Natural killer cell (primary cell): Measurements from ENCODE around the gene ZNF354C. TPM values are rescaled to one million over a fixed set of nuclear protein-coding genes. Genes with fewer than 3 reads are reported as not detected.

Experiments used
- ATAC-seq, 3 donors: fragments of 150-1000 bp in 2 of 3; fragments of 200-7000 bp in 1 of 3; cut with Tn5 transposase; 1 replicate in 1 of 3; 2 replicates in 2 of 3; pipeline ENCODE4 v1.10.0; 2021; ENCODE audit warnings: mild to moderate bottlenecking in 2 of 3, moderate library complexity in 2 of 3
- DNase-seq, 2 donors: peaks; one replicate each; pipeline versions ENCODE4 v3.0.0 to v3.0.0-alpha.2; 2013 to 2021; ENCODE audit warnings: mixed read lengths in 1 of 2
- H3K27ac ChIP-seq: one replicate; pipeline ENCODE4 v1.5.1; 2013; ENCODE audit warnings: mild to moderate bottlenecking, low read length
- H3K27me3 ChIP-seq: one replicate; pipeline ENCODE4 v1.6.1; 2013; ENCODE audit warnings: low read length; ENCODE audit not compliant: control insufficient read depth, insufficient read depth
- H3K36me3 ChIP-seq: one replicate; pipeline ENCODE4 v1.6.1; 2013; ENCODE audit warnings: low read length; ENCODE audit not compliant: control insufficient read depth, insufficient read depth
- H3K4me1 ChIP-seq: one replicate; pipeline ENCODE4 v1.6.1; 2013; ENCODE audit warnings: low read length; ENCODE audit not compliant: control insufficient read depth, insufficient read depth
- H3K4me3 ChIP-seq: one replicate; pipeline ENCODE4 v1.5.1; 2013; ENCODE audit warnings: low read length
- H3K9me3 ChIP-seq: one replicate; pipeline ENCODE4 v1.6.1; 2013; ENCODE audit warnings: low read length; ENCODE audit not compliant: control insufficient read depth, insufficient read depth
- H3K27ac Mint-ChIP-seq, 2 donors: one replicate each; pipeline ENCODE4 v1.8.0; 2022; ENCODE audit warnings: mild to moderate bottlenecking in 2 of 2, mixed read lengths in 2 of 2, moderate library complexity in 1 of 2
- H3K27me3 Mint-ChIP-seq, 2 donors: one replicate each; pipeline ENCODE4 v1.8.0; 2022; ENCODE audit warnings: low read depth in 2 of 2, mixed read lengths in 2 of 2
- H3K36me3 Mint-ChIP-seq: one replicate; pipeline ENCODE4 v1.8.0; 2022; ENCODE audit warnings: mixed read lengths
- H3K4me1 Mint-ChIP-seq, 2 donors: one replicate each; pipeline ENCODE4 v1.8.0; 2022; ENCODE audit warnings: mixed read lengths in 2 of 2
- H3K4me3 Mint-ChIP-seq: one replicate; pipeline ENCODE4 v1.8.0; 2022; ENCODE audit warnings: mild to moderate bottlenecking, moderate library complexity, mixed read lengths
- H3K9me3 Mint-ChIP-seq, 2 donors: one replicate each; pipeline ENCODE4 v1.8.0; 2022; ENCODE audit warnings: mixed read lengths in 2 of 2
- CTCF ChIP-seq: fragments of 200-600 bp; IDR thresholded peaks from one replicate; pipeline ENCODE4 v1.8.0; 2022; ENCODE audit warnings: antibody characterized with exemption
- WGBS: methylation state at CpG from one replicate; pipeline ENCODE4 v1.1.7; 2013; ENCODE audit warnings: missing lambda C conversion rate; ENCODE audit not compliant: insufficient coverage; 5-methylcytosine and 5-hydroxymethylcytosine counted together
- intact Hi-C: fragments of 100-400 bp; cut with micrococcal nuclease; formaldehyde crosslinking; loops from one replicate; pipeline ENCODE4 v1.14.2; 2022
- total RNA-seq, 4 donors: library from RNA; stranded (reverse); fragments of 120-200 nt in 1 of 4; gene quantifications; one replicate each; pipeline versions ENCODE4 v1.2.3 to v1.2.4, GENCODE V29; 2013 to 2022

ZNF354C gene
- total RNA-seq, 3 donors from 2014 or later (not counting 1 experiment from before 2014, with no cell fraction given), result 4.0 to 7.4 (median 4.9) TPM

GRCh38 chr5:179121667-179122111 is 61.5 kb downstream of the ZNF354C start:
- intact Hi-C loops, result no loop called here
- Histone ChIP-seq H3K4me1 (no peaks in the 10 kb centered on the region), H3K9me3 (peaks cover 16% of the 10 kb centered on the region), H3K27me3 (no peaks in the 10 kb centered on the region), H3K36me3 (no peaks in the 10 kb centered on the region), H3K4me3 (no peak overlapping the region), H3K27ac (no peak overlapping the region)
- ATAC-seq, result no peak
- Mint-ChIP-seq H3K36me3 (no peaks in the 10 kb centered on the region), H3K4me1 (no peaks in the 10 kb centered on the region), H3K9me3 (peaks cover 2 to 3% of the 10 kb centered on the region in 2 donors), H3K27ac (no peak overlapping the region), H3K4me3 (no peak overlapping the region), H3K27me3 (no peaks in the 10 kb centered on the region)
- WGBS, result 95% methylated on average over 25 of the region's 25 CpGs
- no peak for DNase-seq
- no peak for TF ChIP-seq CTCF

- TF ChIP-seq CTCF, result no peak
- peaks cover 2 to 3% of the 10 kb centered on the region in 2 donors for H3K9me3 Mint-ChIP-seq
- no peak overlapping the region for H3K4me3 ChIP-seq
- H3K9me3 ChIP-seq, result peaks cover 16% of the 10 kb centered on the region
- no peak overlapping the region for H3K27ac Mint-ChIP-seq
- intact Hi-C loops, result no loop called here
- no peaks in the 10 kb centered on the region for H3K27me3 ChIP-seq
- no peaks in the 10 kb centered on the region for H3K4me1 ChIP-seq
- H3K36me3 ChIP-seq, result no peaks in the 10 kb centered on the region
- DNase-seq (no peak), ATAC-seq (no peak)
- H3K36me3 Mint-ChIP-seq, result no peaks in the 10 kb centered on the region
- no peak overlapping the region for H3K4me3 Mint-ChIP-seq
- 93% methylated on average over 19 of the region's 19 CpGs for WGBS
- no peak overlapping the region for H3K27ac ChIP-seq
- H3K4me1 Mint-ChIP-seq, result no peaks in the 10 kb centered on the region
- H3K27me3 Mint-ChIP-seq, result no peaks in the 10 kb centered on the region
Measured at GRCh38 chr5:179122411-179123108, 62.4 kb downstream of the ZNF354C start.

- Histone ChIP-seq H3K27ac (no peak overlapping the region), H3K27me3 (no peaks in the 10 kb centered on the region), H3K4me3 (no peak overlapping the region), H3K4me1 (no peaks in the 10 kb centered on the region), H3K36me3 (no peaks in the 10 kb centered on the region), H3K9me3 (peaks cover 16% of the 10 kb centered on the region)
- Mint-ChIP-seq H3K4me3 (no peak overlapping the region), H3K27me3 (no peaks in the 10 kb centered on the region), H3K9me3 (peaks cover 2 to 3% of the 10 kb centered on the region in 2 donors), H3K4me1 (no peaks in the 10 kb centered on the region), H3K27ac (no peak overlapping the region), H3K36me3 (no peaks in the 10 kb centered on the region)
- no peak for DNase-seq
- ATAC-seq, result no peak
- intact Hi-C loops, result no loop called here
- WGBS, result 68% methylated on average over 2 of the region's 2 CpGs
- no peak for TF ChIP-seq CTCF
Measured at GRCh38 chr5:179123109-179123426, 62.9 kb downstream of the ZNF354C start.
